ENCODE results near the gene GMDS. TPM values are rescaled to one million over a fixed set of nuclear protein-coding genes. Genes with fewer than 3 reads are reported as not detected.
A peak's percentile ranks its signal among the peaks of the same experiment; 100 is the strongest.

Gene GMDS
- total and polyA plus RNA-seq, 2 experiments from 2014 or later, result 6.3 to 17.7 TPM

GRCh38 chr6:1729133-1729749, 516.2 kb downstream of the GMDS start:
- no peak for TF ChIP-seq CTCF (IDR thresholded peaks at IDR 0.05; ENCODE audit: low read depth, low read length)
- H3K36me3 ChIP-seq, result no peaks in the 10 kb centered on the region
- no peak overlapping the region for H3K4me3 ChIP-seq
- no peaks in the 10 kb centered on the region for H3K9me3 ChIP-seq (ENCODE audit: low read depth)
- H3K4me1 ChIP-seq (ENCODE audit: low read depth), result peaks cover 3% of the 10 kb centered on the region
- H3K27me3 ChIP-seq, result peaks cover 3% of the 10 kb centered on the region
- H3K27ac ChIP-seq, result no peak overlapping the region
- no peak for DNase-seq (ENCODE audit: low read depth in 1 of 2, low spot score in 1 of 2)

- no peaks in the 10 kb centered on the region for H3K9me3 ChIP-seq (ENCODE audit: low read depth)
- TF ChIP-seq CTCF (IDR thresholded peaks at IDR 0.05; ENCODE audit: low read depth, low read length), result no peak
- H3K4me1 ChIP-seq (ENCODE audit: low read depth), result peaks cover 5% of the 10 kb centered on the region
- H3K4me3 ChIP-seq, result no peak overlapping the region
- DNase-seq (ENCODE audit: low read depth in 1 of 2, low spot score in 1 of 2), result no peak
- no peak overlapping the region for H3K27ac ChIP-seq
- H3K27me3 ChIP-seq, result peaks cover 3% of the 10 kb centered on the region
- no peaks in the 10 kb centered on the region for H3K36me3 ChIP-seq
These were observed 519.0 kb downstream of the GMDS start for GRCh38 chr6:1726341-1726768.

- H3K27me3 ChIP-seq, result peaks cover 3% of the 10 kb centered on the region
- no peaks in the 10 kb centered on the region for H3K9me3 ChIP-seq (ENCODE audit: low read depth)
- H3K4me3 ChIP-seq, result no peak overlapping the region
- H3K27ac ChIP-seq, result no peak overlapping the region
- H3K4me1 ChIP-seq (ENCODE audit: low read depth), result peaks cover 5% of the 10 kb centered on the region
- DNase-seq (ENCODE audit: low read depth in 1 of 2, low spot score in 1 of 2), result no peak
- no peaks in the 10 kb centered on the region for H3K36me3 ChIP-seq
- TF ChIP-seq CTCF (IDR thresholded peaks at IDR 0.05; ENCODE audit: low read depth, low read length), result no peak
These were observed 520.8 kb downstream of the GMDS start for GRCh38 chr6:1724616-1725015.

- DNase-seq (ENCODE audit: low read depth in 1 of 2, low spot score in 1 of 2), result no peak
- peaks cover 5% of the 10 kb centered on the region for H3K4me1 ChIP-seq (ENCODE audit: low read depth)
- H3K27me3 ChIP-seq, result peaks cover 3% of the 10 kb centered on the region
- no peaks in the 10 kb centered on the region for H3K9me3 ChIP-seq (ENCODE audit: low read depth)
- H3K4me3 ChIP-seq, result no peak overlapping the region
- TF ChIP-seq CTCF (IDR thresholded peaks at IDR 0.05; ENCODE audit: low read depth, low read length), result no peak
- H3K27ac ChIP-seq, result no peak overlapping the region
- no peaks in the 10 kb centered on the region for H3K36me3 ChIP-seq
These were observed 521.3 kb downstream of the GMDS start for GRCh38 chr6:1724124-1724523.

GRCh38 chr6:1722801-1723200, 522.6 kb downstream of the GMDS start:
- no peaks in the 10 kb centered on the region for H3K36me3 ChIP-seq
- H3K4me1 ChIP-seq (ENCODE audit: low read depth), result peaks cover 5% of the 10 kb centered on the region
- TF ChIP-seq CTCF (IDR thresholded peaks at IDR 0.05; ENCODE audit: low read depth, low read length), result no peak
- peak in 1 of 2 donors; percentile 13 for DNase-seq (ENCODE audit: low read depth in 1 of 2, low spot score in 1 of 2)
- no peaks in the 10 kb centered on the region for H3K9me3 ChIP-seq (ENCODE audit: low read depth)
- no peak overlapping the region for H3K27ac ChIP-seq
- H3K4me3 ChIP-seq, result no peak overlapping the region
- H3K27me3 ChIP-seq, result peaks cover 3% of the 10 kb centered on the region
